Adrenal gland (tissue), 12 donors: ENCODE measurements around the gene KYAT1. TPM values are rescaled to one million over a fixed set of nuclear protein-coding genes. Genes with fewer than 3 reads are reported as not detected.

Experiments
- DNase-seq, 7 donors: peaks; one replicate each; pipeline ENCODE4 v3.0.0-alpha.2; 2019 to 2020
- H3K27ac ChIP-seq, 5 donors: fragments of 200-600 bp; sonication (generic) in 4 of 5; 1 replicate in 3 of 5; 2 replicates in 2 of 5; pipeline versions ENCODE4 v1.5.1 to v1.8.0; 2016 to 2020; ENCODE audit warnings: mild to moderate bottlenecking in 1 of 5
- H3K27me3 ChIP-seq: fragments of 200-600 bp; 2 replicates; pipeline ENCODE4 v1.8.0; 2021
- H3K36me3 ChIP-seq, 2 donors: fragments of 200-600 bp; replicated peaks in 1 of 2; 1 replicate in 1 of 2; 2 replicates in 1 of 2; pipeline versions ENCODE4 v1.5.1 to v1.8.0; 2018 to 2022
- H3K4me1 ChIP-seq, 2 donors: fragments of 200-600 bp; replicated peaks in 1 of 2; 1 replicate in 1 of 2; 2 replicates in 1 of 2; pipeline versions ENCODE4 v1.5.1 to v1.8.0; 2018 to 2021
- H3K4me3 ChIP-seq, 4 donors: fragments of 200-600 bp; sonication (generic) in 3 of 4; one replicate each; pipeline ENCODE4 v1.5.1; 2016 to 2018
- H3K9me3 ChIP-seq, 3 donors: fragments of 200-600 bp; sonication (generic) in 1 of 3; replicated peaks in 1 of 3; 1 replicate in 2 of 3; 2 replicates in 1 of 3; pipeline versions ENCODE4 v1.5.1 to v1.8.0; 2016 to 2021
- POLR2A ChIP-seq, 2 donors: fragments of 450-650 bp; IDR thresholded peaks; one replicate each; pipeline ENCODE4 v1.6.1; 2017; ENCODE audit warnings: antibody characterized with exemption in 2 of 2, mild to moderate bottlenecking in 2 of 2, moderate library complexity in 1 of 2
- WGBS, 4 donors: extraction: QIAGEN DNeasy Blood & Tissue Kit in 2 of 4; methylation state at CpG; one replicate each; pipeline versions ENCODE4 v1.1.5 to v1.1.7; 2013 to 2017; 5-methylcytosine and 5-hydroxymethylcytosine counted together
- intact Hi-C, 2 donors: fragments of 100-400 bp; cut with DNase I; formaldehyde crosslinking; loops; one replicate each; pipeline versions ENCODE4 v1.14.1 to v1.15.0; 2022 to 2023
- polyA plus RNA-seq, 3 donors: library from polyadenylated mRNA; stranded (reverse); fragments of 200-250 nt in 2 of 3; fragments of 350-450 nt in 1 of 3; fragmentation: Illumina TruSeq in 1 of 3; extraction: RNeasy Lipid Tissue Mini Kit (QIAGEN cat#74804) in 1 of 3; gene quantifications; one replicate each; pipeline ENCODE4 v1.2.3, GENCODE V29; 2013 to 2014
- total RNA-seq, 9 donors: library from RNA; depleted of rRNA in 4 of 9; stranded (reverse); fragments of >200 nt in 4 of 9; fragments of 120-200 nt in 1 of 9; fragmentation: NEBNext Ultra II Directional in 1 of 9; extraction: Animal tissue kit (Norgen Biotek cat#: 25700) in 1 of 9; gene quantifications; one replicate each; pipeline versions ENCODE4 v1.1.0 to v1.2.4, GENCODE V29; 2013 to 2023
- TF ChIP-seq, protein P1 (sequence below), 6 experiments: fragments of 450-650 bp in 4 of 6; fragments of 200-600 bp in 2 of 6; sonication (generic) in 1 of 6; IDR thresholded peaks; 1 replicate in 5 of 6; 2 replicates in 1 of 6; pipeline versions ENCODE4 v1.5.1 to v1.8.0; 2016 to 2021; ENCODE audit warnings: antibody characterized with exemption in 6 of 6, mild to moderate bottlenecking in 2 of 6, moderate library complexity in 1 of 6
- donor health status: healthy with polysubstance abuse.
- donor health status: Bipolar disorder and iron deficiency.
- donor health status: DM: yes; HTN: yes; CAD: no.
- donor health status: DM: no; HTN: no; CAD: no.
- donor health status: DM: no; HTN: no; CAD: no.
- donor health status: DM: yes; HTN: yes; CAD: no.

KYAT1 gene
- total and polyA plus RNA-seq, 12 donors, result 3.5 to 10.3 (median 7.2) TPM

DNA sequence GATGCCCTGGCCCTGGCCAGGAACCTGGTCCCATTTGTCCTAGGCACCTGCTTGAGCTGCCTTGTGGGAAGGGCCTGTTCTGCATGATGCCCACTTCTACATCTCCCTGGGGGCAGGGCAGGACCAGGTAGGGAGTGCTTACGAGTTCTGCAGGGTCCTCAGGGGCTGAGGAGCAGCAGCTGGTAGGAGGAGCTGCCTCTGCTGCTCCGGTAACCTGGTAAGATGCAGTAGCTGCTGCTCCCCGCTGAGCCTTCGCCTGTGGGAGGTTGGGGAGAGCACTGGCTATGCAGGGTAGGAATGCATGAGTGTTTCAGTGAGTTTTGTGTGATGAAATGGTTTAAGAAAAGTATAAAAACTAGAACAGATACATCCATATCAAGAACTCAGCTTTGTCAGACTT is 13.8 kb upstream of the KYAT1 start:
- WGBS, 4 donors, result 83 to 100% (median 88%) methylated on average over 1 to 4 of the region's 4 CpGs
- intact Hi-C loops, result no loop called here
- H3K4me1 ChIP-seq, result peaks cover 19 to 21% of the 10 kb centered on the region in 2 donors
- no peak overlapping the region for H3K4me3 ChIP-seq
- H3K27me3 ChIP-seq, result no peaks in the 10 kb centered on the region
- no peak for DNase-seq
- TF ChIP-seq POLR2A (IDR thresholded peaks at IDR 0.05), result no peak
- TF ChIP-seq, protein P1, sequence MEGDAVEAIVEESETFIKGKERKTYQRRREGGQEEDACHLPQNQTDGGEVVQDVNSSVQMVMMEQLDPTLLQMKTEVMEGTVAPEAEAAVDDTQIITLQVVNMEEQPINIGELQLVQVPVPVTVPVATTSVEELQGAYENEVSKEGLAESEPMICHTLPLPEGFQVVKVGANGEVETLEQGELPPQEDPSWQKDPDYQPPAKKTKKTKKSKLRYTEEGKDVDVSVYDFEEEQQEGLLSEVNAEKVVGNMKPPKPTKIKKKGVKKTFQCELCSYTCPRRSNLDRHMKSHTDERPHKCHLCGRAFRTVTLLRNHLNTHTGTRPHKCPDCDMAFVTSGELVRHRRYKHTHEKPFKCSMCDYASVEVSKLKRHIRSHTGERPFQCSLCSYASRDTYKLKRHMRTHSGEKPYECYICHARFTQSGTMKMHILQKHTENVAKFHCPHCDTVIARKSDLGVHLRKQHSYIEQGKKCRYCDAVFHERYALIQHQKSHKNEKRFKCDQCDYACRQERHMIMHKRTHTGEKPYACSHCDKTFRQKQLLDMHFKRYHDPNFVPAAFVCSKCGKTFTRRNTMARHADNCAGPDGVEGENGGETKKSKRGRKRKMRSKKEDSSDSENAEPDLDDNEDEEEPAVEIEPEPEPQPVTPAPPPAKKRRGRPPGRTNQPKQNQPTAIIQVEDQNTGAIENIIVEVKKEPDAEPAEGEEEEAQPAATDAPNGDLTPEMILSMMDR (IDR thresholded peaks at IDR 0.05), result no peak
- no peaks in the 10 kb centered on the region for H3K9me3 ChIP-seq
- peaks cover 0 to 19% of the 10 kb centered on the region in 2 donors for H3K36me3 ChIP-seq
- H3K27ac ChIP-seq, result no peak overlapping the region

DNA sequence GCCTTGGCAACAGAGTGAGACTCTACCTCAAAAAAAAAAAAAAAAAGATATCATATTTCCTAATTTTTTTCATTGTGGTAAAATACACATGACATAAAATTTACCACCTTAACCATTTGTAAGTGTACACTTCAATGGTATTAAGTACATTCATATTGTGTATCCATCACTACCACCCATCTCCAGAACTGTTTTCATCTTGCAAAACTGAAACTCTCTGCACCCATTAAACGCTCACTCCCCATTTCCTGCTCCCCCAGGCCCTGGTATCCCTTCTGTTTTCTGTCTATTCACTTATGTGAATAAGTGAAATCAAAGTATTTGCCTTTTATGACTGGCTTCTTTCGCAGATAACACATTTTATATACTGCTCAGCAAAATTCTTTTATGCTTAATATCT is 13.0 kb upstream of the KYAT1 start:
- H3K9me3 ChIP-seq, result no peaks in the 10 kb centered on the region
- H3K4me3 ChIP-seq, result no peak overlapping the region
- no peak for TF ChIP-seq POLR2A (IDR thresholded peaks at IDR 0.05)
- TF ChIP-seq, protein P1 (IDR thresholded peaks at IDR 0.05), result no peak
- no peaks in the 10 kb centered on the region for H3K27me3 ChIP-seq
- intact Hi-C loops, result no loop called here
- H3K4me1 ChIP-seq, result peaks cover 17 to 19% of the 10 kb centered on the region in 2 donors
- H3K27ac ChIP-seq, result no peak overlapping the region
- 81 to 85% (median 83%) methylated on average over 2 of the region's 2 CpGs for WGBS, 4 donors
- no peak for DNase-seq
- peaks cover 0 to 19% of the 10 kb centered on the region in 2 donors for H3K36me3 ChIP-seq

DNA sequence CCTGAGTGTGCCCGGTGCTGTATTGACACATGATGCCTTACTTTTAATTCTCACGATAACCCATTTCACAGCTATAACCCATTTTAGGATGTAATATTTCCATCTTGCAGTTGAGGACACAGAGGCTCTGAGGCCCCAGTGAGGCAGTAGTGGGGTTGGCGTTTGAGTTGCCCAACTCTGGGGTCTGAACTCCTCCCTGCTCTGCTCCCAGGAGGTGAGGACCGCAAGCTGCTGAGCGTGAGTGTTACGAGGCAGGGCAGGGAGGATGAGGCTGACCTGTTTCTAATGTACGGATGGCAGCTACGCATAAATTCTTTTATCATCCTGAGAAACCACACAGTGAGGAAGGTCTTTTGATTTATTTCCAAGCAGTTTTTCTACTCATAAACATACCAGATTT is 11.6 kb upstream of the KYAT1 start:
- intact Hi-C loops, result no loop called here
- no peak overlapping the region for H3K4me3 ChIP-seq
- WGBS, 4 donors, result 82 to 93% (median 89%) methylated on average over 6 to 8 of the region's 8 CpGs
- no peaks in the 10 kb centered on the region for H3K27me3 ChIP-seq
- H3K36me3 ChIP-seq, result peaks cover 0 to 15% of the 10 kb centered on the region in 2 donors
- no peak for DNase-seq
- peaks cover 16 to 19% of the 10 kb centered on the region in 2 donors for H3K4me1 ChIP-seq
- H3K9me3 ChIP-seq, result no peaks in the 10 kb centered on the region
- peak overlapping the region in 2 of 5 donors; percentile 78 to 79 for H3K27ac ChIP-seq
- TF ChIP-seq, protein P1 (IDR thresholded peaks at IDR 0.05), result no peak
- TF ChIP-seq POLR2A (IDR thresholded peaks at IDR 0.05), result no peak

DNA sequence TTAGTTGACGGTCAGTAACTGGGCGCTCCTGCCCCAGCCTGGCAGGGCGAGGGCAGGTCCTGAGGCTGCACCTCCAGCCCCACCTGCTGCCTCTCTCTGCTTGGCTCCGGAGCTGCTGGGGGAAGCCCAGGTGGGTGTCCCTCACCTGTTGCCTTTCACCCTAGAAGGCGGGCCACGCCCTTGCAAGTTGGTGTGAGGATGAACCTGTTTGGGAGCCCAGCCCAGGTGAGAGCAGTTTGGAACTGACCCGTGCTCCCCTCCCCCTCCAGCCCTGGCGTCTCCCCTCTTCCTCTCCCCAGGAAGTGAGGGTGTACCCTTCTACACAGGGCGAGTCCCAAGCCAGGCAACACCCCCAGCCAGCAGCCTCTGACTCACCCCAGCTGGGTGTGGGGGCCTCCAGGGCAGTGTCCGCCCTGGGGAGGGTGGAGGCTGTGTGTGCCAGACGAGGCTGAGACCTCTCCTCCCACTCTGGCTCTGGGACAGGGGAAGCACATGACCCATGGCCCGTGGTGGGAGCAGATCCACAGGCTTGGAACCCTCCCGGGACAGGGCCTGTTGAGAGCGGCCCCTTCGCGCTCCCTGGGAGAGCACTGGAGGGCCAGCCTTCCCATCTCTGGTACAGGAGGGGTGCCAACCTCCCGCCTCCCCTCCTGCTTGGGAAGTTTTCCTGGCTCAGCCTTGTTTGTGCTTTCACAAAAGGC is 10.6 kb upstream of the KYAT1 start:
- no peak for TF ChIP-seq POLR2A (IDR thresholded peaks at IDR 0.05)
- intact Hi-C loops, result no loop called here
- no peaks in the 10 kb centered on the region for H3K27me3 ChIP-seq
- peaks cover 19 to 22% of the 10 kb centered on the region in 2 donors for H3K4me1 ChIP-seq
- H3K27ac ChIP-seq, result peak overlapping the region in 3 of 5 donors; percentile 43 to 79 (median 78)
- no peak overlapping the region for H3K4me3 ChIP-seq
- no peaks in the 10 kb centered on the region for H3K9me3 ChIP-seq
- 52 to 80% (median 57%) methylated on average over 3 to 17 of the region's 17 CpGs for WGBS, 4 donors
- DNase-seq, result peak; percentile 58 to 92 (median 86)
- peaks cover 0 to 12% of the 10 kb centered on the region in 2 donors for H3K36me3 ChIP-seq
